Amygdala (tissue), 56 donors: Measurements from ENCODE around the gene ADGRV1.

ENCODE experiments used
- DNase-seq, 56 donors: peaks; one replicate each; lab custom pipeline; 2025; lab: John Stamatoyannopoulos, UW

ADGRV1 gene, protein sequence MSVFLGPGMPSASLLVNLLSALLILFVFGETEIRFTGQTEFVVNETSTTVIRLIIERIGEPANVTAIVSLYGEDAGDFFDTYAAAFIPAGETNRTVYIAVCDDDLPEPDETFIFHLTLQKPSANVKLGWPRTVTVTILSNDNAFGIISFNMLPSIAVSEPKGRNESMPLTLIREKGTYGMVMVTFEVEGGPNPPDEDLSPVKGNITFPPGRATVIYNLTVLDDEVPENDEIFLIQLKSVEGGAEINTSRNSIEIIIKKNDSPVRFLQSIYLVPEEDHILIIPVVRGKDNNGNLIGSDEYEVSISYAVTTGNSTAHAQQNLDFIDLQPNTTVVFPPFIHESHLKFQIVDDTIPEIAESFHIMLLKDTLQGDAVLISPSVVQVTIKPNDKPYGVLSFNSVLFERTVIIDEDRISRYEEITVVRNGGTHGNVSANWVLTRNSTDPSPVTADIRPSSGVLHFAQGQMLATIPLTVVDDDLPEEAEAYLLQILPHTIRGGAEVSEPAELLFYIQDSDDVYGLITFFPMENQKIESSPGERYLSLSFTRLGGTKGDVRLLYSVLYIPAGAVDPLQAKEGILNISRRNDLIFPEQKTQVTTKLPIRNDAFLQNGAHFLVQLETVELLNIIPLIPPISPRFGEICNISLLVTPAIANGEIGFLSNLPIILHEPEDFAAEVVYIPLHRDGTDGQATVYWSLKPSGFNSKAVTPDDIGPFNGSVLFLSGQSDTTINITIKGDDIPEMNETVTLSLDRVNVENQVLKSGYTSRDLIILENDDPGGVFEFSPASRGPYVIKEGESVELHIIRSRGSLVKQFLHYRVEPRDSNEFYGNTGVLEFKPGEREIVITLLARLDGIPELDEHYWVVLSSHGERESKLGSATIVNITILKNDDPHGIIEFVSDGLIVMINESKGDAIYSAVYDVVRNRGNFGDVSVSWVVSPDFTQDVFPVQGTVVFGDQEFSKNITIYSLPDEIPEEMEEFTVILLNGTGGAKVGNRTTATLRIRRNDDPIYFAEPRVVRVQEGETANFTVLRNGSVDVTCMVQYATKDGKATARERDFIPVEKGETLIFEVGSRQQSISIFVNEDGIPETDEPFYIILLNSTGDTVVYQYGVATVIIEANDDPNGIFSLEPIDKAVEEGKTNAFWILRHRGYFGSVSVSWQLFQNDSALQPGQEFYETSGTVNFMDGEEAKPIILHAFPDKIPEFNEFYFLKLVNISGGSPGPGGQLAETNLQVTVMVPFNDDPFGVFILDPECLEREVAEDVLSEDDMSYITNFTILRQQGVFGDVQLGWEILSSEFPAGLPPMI (N-terminal part only)

DNA sequence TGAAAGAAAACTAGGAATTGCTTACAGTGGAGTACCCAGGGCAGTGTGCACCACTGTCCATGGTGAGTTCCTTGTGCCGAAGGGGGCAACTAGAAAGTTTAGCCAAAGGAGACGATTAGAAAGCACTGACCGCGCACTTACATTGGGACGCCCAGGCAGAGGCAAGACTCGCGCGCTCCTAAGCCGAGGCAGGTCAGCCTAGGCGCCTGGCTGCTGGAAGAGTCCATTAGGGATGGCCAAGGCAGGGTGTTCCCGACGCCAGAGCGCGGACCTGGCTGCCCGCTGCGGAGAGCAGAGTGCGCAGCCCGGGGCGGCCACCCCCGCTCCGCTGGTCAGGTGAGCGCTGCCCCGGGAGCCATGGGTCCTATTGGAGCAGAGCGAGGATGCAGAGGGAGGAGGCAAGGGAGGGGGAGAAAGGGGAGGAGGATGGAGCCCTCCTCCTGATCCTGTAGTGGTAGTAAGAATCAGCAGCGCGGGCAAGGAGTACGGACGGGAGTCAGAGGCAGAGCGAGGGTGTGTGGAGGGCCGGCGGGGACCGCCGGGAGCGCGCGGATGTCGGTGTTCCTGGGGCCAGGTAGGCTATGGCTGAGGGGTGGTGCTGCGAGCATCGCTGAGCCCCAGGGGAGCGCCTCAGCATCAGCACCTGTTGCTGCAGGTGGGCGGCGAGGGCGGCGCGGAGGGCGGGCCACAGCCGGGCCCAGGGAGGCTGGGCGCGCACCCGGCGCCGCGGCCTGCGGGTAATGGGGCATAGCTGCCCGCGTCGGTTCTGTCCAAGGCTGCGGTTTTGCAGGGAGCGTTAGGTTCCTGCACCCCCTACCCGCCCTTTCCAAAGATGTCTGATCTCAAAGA is at the start of gene ADGRV1:
Gene ADGRV1 (plus strand): TSS at position 454 of the 849 bp plus-strand sequence. CDS start 99 bp downstream, at position 553.
- peak in 53 of 56 donors; percentile 5 to 86 (median 58) for DNase-seq

DNA sequence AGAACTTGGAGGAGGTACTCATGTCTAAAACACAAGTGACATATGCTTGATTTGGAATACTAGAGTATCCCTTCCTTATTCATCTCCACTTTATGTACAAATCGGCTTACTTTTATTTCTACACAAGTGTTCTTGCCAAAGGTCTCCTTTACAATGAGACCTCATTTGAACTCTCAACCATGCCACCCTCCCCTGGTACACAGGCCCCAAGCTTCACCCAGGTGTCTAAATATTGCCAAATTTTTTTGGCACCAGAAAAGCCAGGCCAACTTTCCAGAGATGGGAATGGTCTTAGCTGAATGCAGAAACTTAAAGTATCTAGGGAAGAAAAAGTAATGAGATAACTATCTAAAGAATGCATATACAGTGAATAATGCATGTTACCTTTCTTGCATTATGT is 48.2 kb upstream of the ADGRV1 start:
- DNase-seq: no peak

- DNase-seq: no peak
Observed at GRCh38 chr5:90514520-90514919, 44.1 kb upstream of the ADGRV1 start.

- no peak for DNase-seq
Observed at GRCh38 chr5:90518661-90519060, 39.9 kb upstream of the ADGRV1 start.

DNA sequence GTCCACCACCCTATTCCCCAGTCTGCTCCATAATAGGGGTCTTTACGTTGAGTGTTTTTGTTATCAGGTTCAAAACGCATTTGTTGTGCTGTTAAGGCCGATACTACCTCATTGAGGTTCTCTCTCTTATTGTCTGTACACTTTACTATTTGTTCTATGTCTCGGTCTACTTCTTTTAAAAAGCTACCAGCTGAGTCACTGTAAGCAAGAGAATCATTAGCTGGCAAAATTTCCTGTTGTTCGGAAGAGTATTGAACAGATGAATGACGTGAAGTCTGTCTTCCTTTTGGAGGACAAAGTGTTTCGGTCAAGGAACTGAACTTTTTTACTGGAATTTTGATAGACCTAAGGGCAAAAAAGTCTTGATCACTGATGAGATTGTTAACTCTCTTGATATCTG is 39.5 kb upstream of the ADGRV1 start:
- no peak for DNase-seq

DNA sequence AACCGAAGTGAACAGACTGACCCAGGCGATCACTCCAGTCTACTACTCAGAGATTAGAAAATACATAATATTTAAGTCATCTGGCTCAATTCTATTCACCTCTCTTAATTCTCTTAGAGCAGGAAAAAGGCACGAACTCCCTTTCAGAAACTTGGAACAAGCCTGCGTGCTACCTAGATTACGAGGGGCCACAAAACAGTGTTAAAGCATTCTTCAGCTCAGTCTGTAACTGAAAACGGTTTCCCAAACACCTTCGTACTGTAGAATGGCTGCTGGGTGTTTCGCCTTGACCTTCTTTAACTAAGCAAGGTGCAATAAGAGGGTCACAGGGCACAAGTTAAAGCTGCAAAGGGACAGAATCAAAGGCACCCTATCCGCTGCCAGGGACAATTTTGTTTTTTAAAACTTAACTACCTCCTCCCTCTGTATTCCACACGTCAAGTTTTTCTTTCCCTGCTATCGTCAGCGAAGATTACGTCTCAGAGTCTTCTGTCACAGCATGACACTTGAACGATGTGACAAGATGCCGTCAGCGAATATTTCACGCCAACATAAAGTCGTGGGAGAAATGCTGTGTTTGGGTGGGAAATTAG is 29.9 kb upstream of the ADGRV1 start:
- peak in 10 of 56 donors; percentile 20 to 63 (median 38) for DNase-seq

DNA sequence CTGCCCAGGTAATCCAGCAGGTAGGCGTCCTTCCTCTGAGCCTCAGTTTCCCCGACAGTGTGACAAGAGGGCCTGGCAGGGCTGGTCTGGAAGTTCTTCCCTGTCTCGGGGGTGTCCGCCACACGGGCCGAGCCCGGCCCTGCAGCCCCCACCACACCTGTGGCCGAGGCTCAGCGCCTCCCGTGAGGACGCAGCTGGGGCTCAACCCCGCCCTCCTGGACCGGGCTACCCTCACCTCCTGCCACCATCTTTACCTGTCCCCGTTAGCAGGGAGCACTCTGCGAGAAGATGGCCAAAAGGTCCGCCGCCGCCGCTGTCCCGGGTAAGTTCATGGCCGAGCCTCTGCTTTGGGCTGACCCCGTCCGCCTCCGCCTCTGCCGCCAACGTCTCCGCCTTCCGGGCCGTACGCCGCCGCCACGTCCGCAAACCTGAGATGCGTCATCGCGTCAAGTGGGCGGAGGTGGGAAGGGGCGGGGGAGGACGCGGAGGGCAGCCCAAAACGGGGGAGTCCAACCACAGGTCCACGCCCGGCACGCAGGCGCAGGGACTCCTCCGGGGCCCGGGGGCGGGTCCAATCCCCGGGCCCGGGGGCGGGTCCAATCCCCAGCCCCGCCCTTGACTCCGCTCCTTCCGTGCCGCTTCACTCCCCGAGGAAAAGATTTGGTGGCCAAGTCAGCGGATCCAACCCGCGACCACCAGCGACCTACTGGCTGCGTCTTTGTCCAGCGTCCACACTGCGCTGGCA is 29.2 kb upstream of the ADGRV1 start, which contains the start of gene LYSMD3:
Gene LYSMD3 (minus strand): TSS at position 391 of the 745 bp plus-strand sequence. CDS start 4,295 bp downstream, outside the sequence.
- DNase-seq: peak; percentile 64 to 95 (median 91)

DNA sequence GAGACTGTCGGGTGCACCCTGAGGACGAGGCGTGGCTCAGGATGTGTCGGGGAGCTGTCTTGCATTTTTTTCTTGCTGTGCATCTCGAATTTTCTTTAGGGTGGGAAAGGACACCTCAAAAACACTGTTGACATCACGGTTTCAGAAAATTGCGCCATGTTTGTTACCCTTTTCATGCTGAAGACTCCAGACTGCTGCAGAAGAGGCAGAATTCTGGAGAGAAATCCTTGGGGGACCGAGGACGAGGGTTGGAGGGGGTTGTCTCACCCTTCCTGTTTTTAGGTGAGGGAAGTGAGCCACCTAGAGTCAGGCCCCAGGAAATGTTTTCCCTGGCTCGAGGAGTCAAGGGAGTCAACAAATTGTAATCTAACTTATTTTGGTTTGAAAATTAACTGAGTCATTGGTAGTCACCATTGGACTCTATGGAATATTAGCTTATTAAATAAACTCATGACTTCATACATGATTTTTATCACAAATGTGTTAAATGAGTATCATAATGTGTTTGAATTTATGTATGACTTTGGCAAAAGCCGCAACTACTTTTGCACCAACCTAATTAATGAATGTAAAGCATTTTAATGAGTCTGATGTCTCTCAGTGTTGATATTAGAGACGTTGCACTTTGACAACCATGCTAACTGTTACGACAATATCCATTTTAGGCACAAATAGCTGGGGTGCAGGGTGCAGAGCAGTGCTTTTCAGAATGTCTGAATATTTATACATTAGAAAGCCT is 28.5 kb upstream of the ADGRV1 start:
- DNase-seq: peak in 41 of 56 donors; percentile 12 to 87 (median 61)

DNA sequence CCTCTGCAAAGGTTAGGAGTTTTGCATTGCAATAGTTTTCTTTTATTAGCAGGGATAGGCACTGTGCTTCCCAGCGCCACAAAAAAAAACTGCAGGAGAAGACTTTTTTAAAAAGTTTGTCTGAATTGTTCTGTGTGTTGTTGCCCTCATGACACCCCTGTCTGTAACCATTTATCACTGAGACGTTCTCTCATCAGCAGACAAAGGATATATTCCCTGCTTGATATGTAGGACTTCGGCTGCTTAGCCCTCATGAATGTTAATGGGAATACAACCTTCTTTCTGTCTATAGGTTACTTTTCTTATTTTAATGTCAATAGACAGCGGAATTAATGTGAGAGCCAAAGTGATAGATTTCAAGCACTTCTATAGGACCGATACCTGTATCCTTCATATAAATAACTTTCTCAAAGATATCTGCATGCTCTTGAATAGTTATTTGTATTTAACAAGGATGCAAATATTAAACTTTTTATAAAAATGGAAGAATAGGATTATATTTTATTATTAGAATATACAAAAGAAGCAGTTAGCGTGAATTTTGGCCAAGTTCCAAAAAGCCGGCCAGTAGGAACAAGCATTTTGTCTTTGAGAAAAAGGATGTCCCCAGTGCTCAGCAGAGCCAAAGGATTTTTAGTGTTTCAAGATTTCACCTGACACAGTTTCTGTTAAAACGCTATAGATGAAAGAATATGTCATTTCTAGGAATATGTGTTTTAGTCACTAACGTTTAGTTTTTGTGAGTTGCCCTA is 27.7 kb upstream of the ADGRV1 start:
- DNase-seq: peak in 3 of 56 donors; percentile 0 to 20 (median 2)

GRCh38 chr5:90533794-90534193 is 24.8 kb upstream of the ADGRV1 start:
- DNase-seq: no peak

- no peak for DNase-seq
Observed at GRCh38 chr5:90534922-90535321, 23.7 kb upstream of the ADGRV1 start.

GRCh38 chr5:90542827-90543519 is 15.6 kb upstream of the ADGRV1 start:
- DNase-seq: no peak

DNA sequence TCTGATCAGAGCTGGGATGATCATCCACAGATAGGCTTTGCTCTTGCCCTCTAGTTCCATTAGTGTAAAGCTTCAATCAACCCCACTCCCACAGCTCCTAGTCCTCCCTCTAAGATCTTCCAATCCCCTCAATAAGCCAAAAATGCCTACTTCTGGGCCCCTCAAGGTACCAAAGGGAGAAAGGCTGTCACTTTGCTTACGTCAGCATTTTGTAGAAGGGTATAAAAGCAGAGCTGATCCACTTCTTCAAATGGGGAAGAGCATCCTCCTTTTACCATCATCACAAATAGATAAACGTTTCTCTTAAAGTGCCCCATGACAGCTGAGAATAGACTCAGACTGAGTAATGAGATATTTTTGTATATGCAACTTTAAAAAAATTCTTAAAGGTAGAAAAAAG is 13.1 kb upstream of the ADGRV1 start:
- no peak for DNase-seq

DNA sequence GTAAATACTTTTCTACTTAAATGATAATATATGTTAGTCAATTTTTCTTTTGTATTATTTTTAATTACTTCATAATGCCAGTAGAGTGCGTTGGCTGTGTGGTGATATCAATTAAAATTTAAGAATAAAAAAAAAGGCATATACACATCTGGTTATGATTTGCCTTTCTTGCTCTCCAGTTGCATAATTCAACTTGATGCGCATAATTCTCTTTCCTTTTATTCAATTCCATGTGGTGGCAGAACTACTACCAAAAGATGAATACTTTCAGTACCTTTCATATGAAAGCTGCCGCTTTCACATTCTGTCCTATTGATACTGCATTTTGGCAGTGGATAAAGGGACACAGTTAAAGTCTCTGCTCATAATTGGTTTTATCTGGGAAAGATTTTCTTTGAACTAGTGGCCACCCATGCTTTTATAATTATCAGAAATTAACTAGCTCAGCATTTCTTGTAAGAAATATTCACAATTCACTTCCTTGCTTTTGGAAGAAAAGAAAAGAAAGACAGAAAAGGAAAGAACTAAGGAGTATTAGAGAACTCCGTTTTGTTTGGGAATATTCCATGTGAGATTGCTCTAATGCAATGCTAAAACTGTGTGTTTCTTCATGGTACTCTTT is 12.3 kb upstream of the ADGRV1 start:
- no peak for DNase-seq

DNA sequence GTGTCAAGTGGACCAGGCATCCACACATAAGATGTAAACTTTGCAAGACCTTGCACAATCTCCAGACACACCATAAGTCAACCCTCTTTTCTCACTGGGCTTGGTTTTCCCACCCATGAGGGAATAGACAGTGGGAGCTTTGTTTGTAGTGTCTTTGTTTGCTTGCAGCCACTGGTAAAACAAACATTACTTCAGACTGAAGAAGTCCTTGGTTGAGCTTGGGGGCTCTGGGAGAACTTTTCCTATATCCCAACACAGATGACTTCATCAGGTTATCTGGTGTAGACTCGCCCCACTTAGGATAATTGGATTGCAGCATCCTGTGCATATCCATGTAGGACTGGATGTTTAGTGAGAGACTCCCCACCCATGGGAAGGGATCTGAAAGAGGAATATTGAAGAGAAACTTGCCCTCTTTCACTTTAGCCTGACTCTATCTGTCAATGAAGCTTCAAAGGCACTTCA is 11.5 kb upstream of the ADGRV1 start:
- no peak for DNase-seq
